Activated B cell treated with CpG ODN at 0.5 μM for 24 hours (primary cell): ENCODE measurements around the gene PHACTR3. TPM values are rescaled to one million over a fixed set of nuclear protein-coding genes. Genes with fewer than 3 reads are reported as not detected.

Source experiments
- ATAC-seq: fragments of 200-7000 bp; cut with Tn5 transposase; one replicate; pipeline ENCODE4 v1.10.0; 2021; ENCODE audit warnings: low read depth, mild to moderate bottlenecking, moderate library complexity
- CTCF ChIA-PET: fragments of 350-600 bp; sonication (Branson Sonifier 250); formaldehyde crosslinking; loops from one replicate; lab custom pipeline; 2021; ENCODE audit warnings: antibody characterized with exemption; lab: Charles Lee
- POLR2A ChIA-PET: fragments of 350-600 bp; sonication (Branson Sonifier 250); formaldehyde crosslinking; loops from one replicate; lab custom pipeline; 2021; ENCODE audit warnings: antibody characterized with exemption; lab: Charles Lee
- DNase-seq: peaks from one replicate; pipeline ENCODE4 v3.0.0; 2022
- H3K27ac Mint-ChIP-seq: one replicate; pipeline ENCODE4 v1.8.0; 2020; ENCODE audit warnings: mixed read lengths
- H3K27me3 Mint-ChIP-seq: one replicate; pipeline ENCODE4 v1.8.0; 2021; ENCODE audit warnings: mixed read lengths
- H3K36me3 Mint-ChIP-seq: one replicate; pipeline ENCODE4 v1.8.0; 2021; ENCODE audit warnings: low read depth, mixed read lengths
- H3K4me1 Mint-ChIP-seq: one replicate; pipeline ENCODE4 v1.8.0; 2021; ENCODE audit warnings: mixed read lengths
- H3K4me3 Mint-ChIP-seq: one replicate; pipeline ENCODE4 v1.8.0; 2020; ENCODE audit warnings: mild to moderate bottlenecking, mixed read lengths
- H3K9me3 Mint-ChIP-seq: one replicate; pipeline ENCODE4 v1.8.0; 2020; ENCODE audit warnings: mixed read lengths
- intact Hi-C: fragments of 100-400 bp; cut with micrococcal nuclease; formaldehyde crosslinking; loops from one replicate; pipeline ENCODE4 v1.15.1; 2024
- total RNA-seq: library from RNA; stranded (reverse); gene quantifications from 2 replicates; pipeline ENCODE4 v1.2.3, GENCODE V29; 2022
- TF ChIP-seq, protein P1 (sequence below): fragments of 200-600 bp; IDR thresholded peaks from one replicate; pipeline ENCODE4 v1.8.0; 2022; ENCODE audit warnings: antibody characterized with exemption, mild to moderate bottlenecking

Gene PHACTR3
- total RNA-seq, 1 donor from 2014 or later, result not detected

DNA sequence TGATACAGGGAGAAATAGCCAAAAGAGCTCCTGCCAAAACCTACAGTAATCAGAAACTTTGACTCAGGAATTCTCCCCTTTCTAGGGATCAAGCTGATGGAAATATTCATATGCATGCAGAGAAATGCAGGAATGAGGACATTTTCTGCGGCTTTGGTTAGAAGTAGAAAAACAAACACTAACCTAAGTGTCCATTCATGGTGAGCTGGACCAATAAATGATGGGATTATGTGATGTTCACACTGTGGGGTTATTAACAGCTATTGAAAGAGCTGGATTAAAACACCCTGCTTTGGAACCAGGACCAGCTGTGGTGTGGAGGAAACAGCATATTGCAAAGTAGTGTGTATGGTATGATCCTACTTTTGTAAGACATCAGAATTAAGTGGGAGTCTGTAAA, 186.0 kb downstream of the PHACTR3 start:
- Mint-ChIP-seq H3K4me1 (no peaks in the 10 kb centered on the region), H3K4me3 (no peak overlapping the region), H3K36me3 (no peaks in the 10 kb centered on the region), H3K27ac (no peak overlapping the region), H3K9me3 (peaks cover 18% of the 10 kb centered on the region), H3K27me3 (peaks cover 6% of the 10 kb centered on the region)
- CTCF ChIA-PET, result no interaction called here
- POLR2A ChIA-PET, result no interaction called here
- intact Hi-C loops, result no loop called here
- ATAC-seq (no peak), DNase-seq (no peak)
- TF ChIP-seq, protein P1, sequence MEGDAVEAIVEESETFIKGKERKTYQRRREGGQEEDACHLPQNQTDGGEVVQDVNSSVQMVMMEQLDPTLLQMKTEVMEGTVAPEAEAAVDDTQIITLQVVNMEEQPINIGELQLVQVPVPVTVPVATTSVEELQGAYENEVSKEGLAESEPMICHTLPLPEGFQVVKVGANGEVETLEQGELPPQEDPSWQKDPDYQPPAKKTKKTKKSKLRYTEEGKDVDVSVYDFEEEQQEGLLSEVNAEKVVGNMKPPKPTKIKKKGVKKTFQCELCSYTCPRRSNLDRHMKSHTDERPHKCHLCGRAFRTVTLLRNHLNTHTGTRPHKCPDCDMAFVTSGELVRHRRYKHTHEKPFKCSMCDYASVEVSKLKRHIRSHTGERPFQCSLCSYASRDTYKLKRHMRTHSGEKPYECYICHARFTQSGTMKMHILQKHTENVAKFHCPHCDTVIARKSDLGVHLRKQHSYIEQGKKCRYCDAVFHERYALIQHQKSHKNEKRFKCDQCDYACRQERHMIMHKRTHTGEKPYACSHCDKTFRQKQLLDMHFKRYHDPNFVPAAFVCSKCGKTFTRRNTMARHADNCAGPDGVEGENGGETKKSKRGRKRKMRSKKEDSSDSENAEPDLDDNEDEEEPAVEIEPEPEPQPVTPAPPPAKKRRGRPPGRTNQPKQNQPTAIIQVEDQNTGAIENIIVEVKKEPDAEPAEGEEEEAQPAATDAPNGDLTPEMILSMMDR, result no peak

DNA sequence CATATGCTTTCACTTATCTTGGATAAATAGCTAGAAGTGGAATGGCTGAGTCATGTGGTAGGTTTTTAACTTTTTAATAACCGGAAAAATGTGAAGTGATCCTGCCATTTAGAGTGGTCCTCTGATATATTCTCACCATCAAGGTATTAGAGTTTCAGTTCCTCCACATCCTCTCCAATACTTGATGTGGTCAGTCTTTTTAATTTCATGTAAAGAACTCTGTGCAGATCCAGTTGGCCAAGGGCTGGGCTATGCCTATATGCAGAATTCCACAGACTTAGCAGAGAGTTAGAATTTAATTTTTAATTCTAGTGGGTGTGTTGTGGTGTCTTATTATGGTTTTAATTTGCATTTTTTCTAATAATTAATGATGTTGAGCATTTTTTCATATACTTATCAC, 188.0 kb downstream of the PHACTR3 start:
- Mint-ChIP-seq H3K9me3 (peaks cover 33% of the 10 kb centered on the region), H3K27ac (no peak overlapping the region), H3K4me1 (no peaks in the 10 kb centered on the region), H3K36me3 (no peaks in the 10 kb centered on the region), H3K4me3 (no peak overlapping the region), H3K27me3 (peaks cover 6% of the 10 kb centered on the region)
- TF ChIP-seq, protein P1, result no peak
- no peak for DNase-seq
- intact Hi-C loops, result no loop called here
- no peak for ATAC-seq
- POLR2A ChIA-PET, result no interaction called here
- CTCF ChIA-PET, result interaction anchor here (0.5 kb wide), 1 partner anchor 496 kb away, joined by 3 read pairs; no protein-coding TSS in a partner anchor

DNA sequence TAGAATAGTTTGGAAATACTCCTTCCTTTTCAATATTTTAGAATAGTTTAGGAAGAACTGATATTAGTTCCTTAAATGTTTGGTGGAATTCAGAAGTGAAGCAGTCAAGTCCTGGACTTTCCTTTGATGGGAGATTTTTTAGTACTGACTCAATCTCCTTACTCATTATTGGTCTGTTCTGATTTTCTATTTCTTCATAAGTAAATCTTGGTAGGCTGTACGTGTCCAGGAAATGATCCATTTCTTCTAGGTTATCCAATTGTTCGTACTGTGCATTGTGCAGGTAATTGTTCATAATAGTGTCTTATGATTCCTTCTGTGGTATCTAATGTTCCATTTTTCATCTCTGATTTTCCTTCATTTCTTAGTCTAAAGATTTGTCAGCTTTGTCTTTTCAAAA, 190.2 kb downstream of the PHACTR3 start:
- Mint-ChIP-seq H3K4me3 (no peak overlapping the region), H3K9me3 (peaks cover 38% of the 10 kb centered on the region), H3K4me1 (no peaks in the 10 kb centered on the region), H3K36me3 (no peaks in the 10 kb centered on the region), H3K27me3 (peaks cover 3% of the 10 kb centered on the region), H3K27ac (no peak overlapping the region)
- DNase-seq (no peak), ATAC-seq (no peak)
- CTCF ChIA-PET, result no interaction called here
- TF ChIP-seq, protein P1, result no peak
- POLR2A ChIA-PET, result no interaction called here
- intact Hi-C loops, result no loop called here

DNA sequence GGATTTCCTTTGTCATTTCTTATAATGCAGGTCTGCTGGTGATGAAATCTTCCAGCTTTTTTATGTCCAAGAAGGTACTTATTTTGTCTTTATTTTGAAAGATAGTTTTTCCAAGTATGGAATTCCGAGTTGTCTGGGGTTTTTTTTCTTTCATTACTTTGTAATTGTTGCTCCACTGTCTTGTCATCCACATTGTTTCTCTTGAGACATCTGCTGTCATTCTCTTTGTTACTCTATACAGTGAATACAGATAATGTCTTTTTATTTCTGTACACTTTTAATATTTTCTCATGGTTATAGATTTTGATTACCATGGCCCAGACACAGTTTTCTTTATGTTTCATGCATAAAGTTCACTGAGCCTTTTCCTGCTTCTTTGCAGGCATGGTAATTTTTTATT, 196.0 kb downstream of the PHACTR3 start:
- no peak overlapping the region for H3K4me3 Mint-ChIP-seq
- H3K9me3 Mint-ChIP-seq, result peaks cover 31% of the 10 kb centered on the region
- ChIA-PET CTCF (no interaction called here), POLR2A (no interaction called here)
- no peaks in the 10 kb centered on the region for H3K4me1 Mint-ChIP-seq
- no peaks in the 10 kb centered on the region for H3K36me3 Mint-ChIP-seq
- intact Hi-C loops, result no loop called here
- ATAC-seq, result no peak
- H3K27me3 Mint-ChIP-seq, result peaks cover 7% of the 10 kb centered on the region
- no peak overlapping the region for H3K27ac Mint-ChIP-seq
- DNase-seq, result no peak
- TF ChIP-seq, protein P1, result no peak

DNA sequence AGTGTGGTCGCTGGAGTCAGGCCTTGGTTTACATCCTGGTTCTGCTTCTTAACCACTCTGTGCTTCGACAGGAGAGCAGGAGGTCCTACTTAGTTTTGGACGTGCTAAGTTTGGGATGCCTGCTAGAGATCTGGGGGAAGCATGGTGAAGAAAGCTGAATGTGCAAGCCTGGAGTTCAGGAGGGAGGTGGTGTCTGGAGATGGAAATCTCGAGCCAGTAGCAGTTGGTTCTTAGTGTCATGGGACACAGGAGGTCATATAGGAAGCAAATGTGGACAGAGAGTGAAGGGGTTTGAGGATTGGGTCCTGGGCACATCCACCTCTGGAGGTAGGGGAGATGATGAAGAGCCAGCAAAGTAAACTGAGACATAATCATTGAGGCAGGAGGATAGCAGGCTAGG, 197.7 kb downstream of the PHACTR3 start:
- Mint-ChIP-seq H3K27me3 (peaks cover 7% of the 10 kb centered on the region), H3K4me3 (no peak overlapping the region), H3K4me1 (no peaks in the 10 kb centered on the region), H3K27ac (no peak overlapping the region), H3K9me3 (peaks cover 18% of the 10 kb centered on the region), H3K36me3 (no peaks in the 10 kb centered on the region)
- ChIA-PET POLR2A (no interaction called here), CTCF (no interaction called here)
- ATAC-seq (no peak), DNase-seq (no peak)
- intact Hi-C loops, result no loop called here
- TF ChIP-seq, protein P1, result no peak
